GM12874 (cell line): ENCODE results near the gene CAPN13.

Experiments used
- CTCF ChIP-seq: IDR thresholded peaks from 2 replicates; pipeline ENCODE4 v1.5.1; 2011; ENCODE audit warnings: low read depth, mild to moderate bottlenecking, control low read depth, low read length, moderate library complexity; ENCODE audit not compliant: insufficient read depth

Gene CAPN13

GRCh38 chr2:30776831-30777635, 30.2 kb downstream of the CAPN13 start:
- no peak for TF ChIP-seq CTCF

- no peak for TF ChIP-seq CTCF
Measured at GRCh38 chr2:30775833-30776232, 31.4 kb downstream of the CAPN13 start.

GRCh38 chr2:30772021-30772705, 35.1 kb downstream of the CAPN13 start:
- TF ChIP-seq CTCF, result no peak

GRCh38 chr2:30770816-30771576, 36.2 kb downstream of the CAPN13 start:
- no peak for TF ChIP-seq CTCF

- no peak for TF ChIP-seq CTCF
Measured at GRCh38 chr2:30769891-30770462, 37.3 kb downstream of the CAPN13 start.

GRCh38 chr2:30769481-30769780, 37.8 kb downstream of the CAPN13 start:
- no peak for TF ChIP-seq CTCF

- TF ChIP-seq CTCF, result no peak
Measured at GRCh38 chr2:30768708-30769480, 38.4 kb downstream of the CAPN13 start.
